ENCODE results near the gene GSTCD.
"Not testable (repeated sequence)": the region's sequence is repeated elsewhere in the genome, so short reads cannot be mapped to it uniquely, and the experiment has no call there.

GSTCD gene

GRCh38 chr4:105715692-105716278 is 7.2 kb downstream of the GSTCD start:
- no peak for DNase-seq (ENCODE audit: low read depth)

- no peak for DNase-seq (ENCODE audit: low read depth)
Observed at GRCh38 chr4:105719204-105719603, 10.6 kb downstream of the GSTCD start.

GRCh38 chr4:105725623-105726022 is 17.0 kb downstream of the GSTCD start:
- no peak for DNase-seq (ENCODE audit: low read depth)

- DNase-seq (ENCODE audit: low read depth) = not testable (repeated sequence)
Observed at GRCh38 chr4:105729895-105730294, 21.3 kb downstream of the GSTCD start.

- DNase-seq (ENCODE audit: low read depth) = not testable (repeated sequence)
Observed at GRCh38 chr4:105735217-105735616, 26.6 kb downstream of the GSTCD start.

- no peak for DNase-seq (ENCODE audit: low read depth)
Observed at GRCh38 chr4:105741548-105741947, 33.0 kb downstream of the GSTCD start.

GRCh38 chr4:105748222-105748621 is 39.6 kb downstream of the GSTCD start:
- no peak for DNase-seq (ENCODE audit: low read depth)

GRCh38 chr4:105751718-105752299 is 43.2 kb downstream of the GSTCD start:
- DNase-seq (ENCODE audit: low read depth) = no peak

- DNase-seq (ENCODE audit: low read depth) = no peak
Observed at GRCh38 chr4:105753361-105753760, 44.8 kb downstream of the GSTCD start.

GRCh38 chr4:105755375-105755774 is 46.8 kb downstream of the GSTCD start:
- no peak for DNase-seq (ENCODE audit: low read depth)

GRCh38 chr4:105758958-105759357 is 50.4 kb downstream of the GSTCD start:
- DNase-seq (ENCODE audit: low read depth) = no peak

- DNase-seq (ENCODE audit: low read depth) = no peak
Observed at GRCh38 chr4:105765690-105766407, 57.3 kb downstream of the GSTCD start.

GRCh38 chr4:105767579-105767978 is 59.0 kb downstream of the GSTCD start:
- no peak for DNase-seq (ENCODE audit: low read depth)

GRCh38 chr4:105770524-105770923 is 61.9 kb downstream of the GSTCD start:
- DNase-seq (ENCODE audit: low read depth) = not testable (repeated sequence)

GRCh38 chr4:105772065-105772464 is 63.5 kb downstream of the GSTCD start:
- not testable (repeated sequence) for DNase-seq (ENCODE audit: low read depth)

- DNase-seq (ENCODE audit: low read depth) = not testable (repeated sequence)
Observed at GRCh38 chr4:105775760-105776415, 67.3 kb downstream of the GSTCD start.

- DNase-seq (ENCODE audit: low read depth) = no peak
Observed at GRCh38 chr4:105780176-105780575, 71.6 kb downstream of the GSTCD start.

GRCh38 chr4:105784761-105785160 is 76.2 kb downstream of the GSTCD start:
- no peak for DNase-seq (ENCODE audit: low read depth)

- DNase-seq (ENCODE audit: low read depth) = no peak
Observed at GRCh38 chr4:105785792-105786191, 77.2 kb downstream of the GSTCD start.

GRCh38 chr4:105786748-105787147 is 78.2 kb downstream of the GSTCD start:
- no peak for DNase-seq (ENCODE audit: low read depth)

- no peak for DNase-seq (ENCODE audit: low read depth)
Observed at GRCh38 chr4:105797225-105797624, 88.6 kb downstream of the GSTCD start.

GRCh38 chr4:105805501-105806120 is 97.0 kb downstream of the GSTCD start:
- no peak for DNase-seq (ENCODE audit: low read depth)
